CMK (cell line): ENCODE data around the gene BFAR.
"Not testable (repeated sequence)": the region's sequence is repeated elsewhere in the genome, so short reads cannot be mapped to it uniquely, and the experiment has no call there.

Source experiments
- DNase-seq: peaks from one replicate; pipeline ENCODE4 v3.0.0-alpha.2; 2010; ENCODE audit warnings: low read depth

BFAR gene

GRCh38 chr16:14632693-14633569 lies at the start of gene BFAR:
TSS of gene BFAR (plus strand) at chr16:14632951. CDS start at chr16:14644347, 11,396 bp downstream.
- peak; percentile 92 for DNase-seq

GRCh38 chr16:14585287-14585686 lies 47.5 kb upstream of the BFAR start:
- no peak for DNase-seq

DNA sequence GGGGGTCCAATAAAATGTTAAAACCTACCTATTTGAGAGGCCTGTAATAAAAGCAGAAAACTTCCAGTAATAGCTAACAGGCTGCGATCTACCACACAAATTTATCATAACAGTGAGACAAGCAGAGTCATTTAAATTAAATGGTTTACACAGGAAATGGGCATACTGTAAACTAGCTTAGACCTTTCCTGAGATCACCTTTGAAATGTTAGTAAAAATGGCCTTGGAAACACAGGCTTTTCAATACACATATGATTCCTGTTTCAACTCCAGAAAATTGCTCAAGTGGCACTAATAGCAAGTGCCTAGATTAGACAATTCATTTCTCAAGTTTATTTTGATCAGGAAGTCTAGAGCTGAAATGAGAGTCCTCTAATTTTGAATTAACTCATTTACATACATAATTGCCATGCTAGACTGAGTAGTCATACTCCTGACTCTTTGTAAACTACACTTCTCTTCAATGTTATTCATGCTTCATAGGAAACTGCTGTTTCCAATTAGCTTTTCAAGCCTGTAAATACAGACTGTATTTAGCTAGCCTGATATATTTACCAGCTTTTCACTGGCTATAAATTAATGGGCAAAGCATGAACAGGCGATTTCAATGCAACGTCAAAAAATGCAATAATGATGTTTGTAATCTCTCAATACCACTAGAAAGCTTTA lies 46.0 kb upstream of the BFAR start:
- DNase-seq: no peak

- peak; percentile 5 for DNase-seq
Observed at GRCh38 chr16:14600164-14600563, 32.6 kb upstream of the BFAR start.

- DNase-seq: no peak
Observed at GRCh38 chr16:14602443-14602963, 30.2 kb upstream of the BFAR start.

DNA sequence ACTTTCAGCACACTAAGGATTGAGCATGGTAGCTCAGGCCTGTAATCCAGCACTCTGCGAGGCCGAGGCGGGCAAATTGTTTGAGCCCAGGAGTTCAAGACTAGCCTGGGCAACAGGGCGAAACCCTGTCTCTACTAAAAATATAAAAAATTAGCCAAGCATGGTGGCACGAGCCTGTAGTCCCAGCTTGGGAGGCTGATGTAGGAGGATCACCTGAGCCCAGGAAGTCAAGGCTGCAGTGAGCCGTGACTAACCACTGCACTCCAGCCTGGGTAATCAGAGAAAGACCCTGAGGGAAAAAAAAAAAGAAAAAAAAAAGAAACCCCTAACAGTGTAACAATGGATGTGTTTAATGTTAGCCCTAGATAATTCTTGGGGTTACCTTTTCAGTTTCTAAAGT lies 26.6 kb upstream of the BFAR start:
- no peak for DNase-seq

DNA sequence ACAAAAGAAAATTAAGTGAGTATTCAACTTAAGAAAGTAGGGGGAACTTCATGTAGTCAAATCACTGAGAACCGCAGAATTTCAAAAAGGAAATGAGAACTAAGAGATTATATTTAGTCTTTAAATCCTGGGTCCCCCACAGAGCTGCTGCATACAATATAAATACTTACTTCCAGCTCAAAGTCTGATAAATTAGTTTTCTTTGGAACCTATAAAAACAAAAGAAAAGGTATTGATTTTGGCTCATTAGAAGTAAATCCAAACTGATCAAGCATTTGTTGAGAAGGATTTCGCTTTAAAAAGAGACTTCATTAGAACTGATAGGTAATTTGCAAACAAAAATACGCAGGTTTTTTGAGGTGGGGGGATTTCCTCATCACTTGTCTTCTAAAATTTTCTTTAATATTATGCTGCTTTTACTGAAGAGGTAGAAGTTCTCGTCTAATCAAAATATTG lies 24.6 kb upstream of the BFAR start:
- DNase-seq: no peak

GRCh38 chr16:14608604-14609003 lies 24.1 kb upstream of the BFAR start:
- DNase-seq: no peak

GRCh38 chr16:14609716-14610115 lies 23.0 kb upstream of the BFAR start:
- no peak for DNase-seq

DNA sequence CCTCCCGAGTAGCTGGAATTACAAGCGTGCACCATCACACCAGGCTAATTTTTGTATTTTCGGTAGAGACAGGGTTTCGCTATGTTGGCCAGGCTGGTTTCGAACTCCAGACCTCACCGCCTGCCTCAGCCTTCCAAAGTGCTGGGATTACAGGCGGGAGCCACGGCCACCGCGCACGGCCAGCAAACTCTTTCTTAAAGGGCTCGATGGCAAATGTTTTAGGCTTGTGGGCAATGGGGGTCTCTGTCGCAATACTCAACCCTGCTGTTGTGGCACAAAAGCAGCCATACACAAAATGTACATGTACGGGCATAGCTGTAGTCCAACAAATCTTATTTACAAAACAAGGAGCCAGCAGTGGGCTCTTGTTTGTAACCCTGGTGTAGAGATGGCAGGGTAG lies 21.1 kb upstream of the BFAR start:
- DNase-seq: no peak

DNA sequence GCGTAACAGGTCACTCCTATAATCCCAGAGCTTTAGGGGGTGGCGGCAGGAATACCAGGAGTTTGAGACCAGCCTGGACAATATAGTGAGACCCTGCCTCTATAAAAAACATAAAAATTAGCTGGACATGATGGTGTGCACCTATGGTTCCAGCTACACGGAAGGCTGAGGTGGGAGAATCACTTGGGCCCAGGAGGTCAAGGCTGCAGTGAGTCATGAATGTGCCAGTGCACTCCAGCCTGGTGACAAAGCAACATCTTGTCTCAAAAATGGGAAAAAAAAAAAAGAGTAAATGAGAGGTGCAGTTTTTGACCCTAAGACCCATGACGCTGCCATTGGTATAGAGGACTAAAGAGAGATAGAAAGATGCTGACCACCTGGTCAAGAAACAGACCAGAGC lies 18.8 kb upstream of the BFAR start:
- no peak for DNase-seq

DNA sequence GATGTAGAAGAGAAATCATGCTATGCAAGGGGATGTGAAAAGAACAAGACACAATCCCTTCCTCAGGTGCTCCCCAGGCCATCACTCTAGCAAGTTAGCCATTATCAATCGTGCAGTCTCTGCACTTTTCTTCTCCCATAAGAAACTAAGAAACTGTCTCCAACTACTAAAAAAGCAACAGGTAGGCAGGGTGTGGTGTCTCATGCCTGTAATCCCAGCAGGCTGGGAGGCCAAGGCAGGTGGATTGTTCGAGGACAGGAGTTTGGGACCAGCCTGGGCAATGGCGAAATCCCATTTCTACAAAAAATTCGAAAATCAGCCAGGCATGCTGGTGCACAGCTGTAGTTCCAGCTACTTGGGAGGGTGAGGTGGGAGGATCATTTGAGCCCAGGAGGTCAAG lies 16.5 kb upstream of the BFAR start:
- DNase-seq: no peak

DNA sequence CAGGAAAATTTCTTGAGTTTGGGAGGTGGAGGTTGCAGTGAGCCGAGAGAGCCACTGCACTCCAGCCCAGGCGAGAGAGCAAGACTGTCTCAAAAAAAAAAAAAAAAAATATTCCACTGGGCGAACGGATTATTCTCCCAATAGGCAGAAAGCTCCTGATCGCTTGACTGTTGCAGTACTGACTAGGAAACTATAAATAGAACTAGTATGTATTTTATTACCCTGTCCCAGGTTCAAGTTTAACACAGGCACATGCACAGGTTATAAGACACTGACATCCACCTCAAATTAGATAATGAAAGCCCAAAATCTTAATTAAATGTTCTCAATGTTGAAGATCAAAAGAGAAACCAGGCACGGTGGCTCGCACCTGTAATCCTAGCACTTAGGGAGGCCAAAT lies 14.2 kb upstream of the BFAR start:
- no peak for DNase-seq

GRCh38 chr16:14627078-14627477 lies 5.7 kb upstream of the BFAR start:
- DNase-seq: no peak

GRCh38 chr16:14628806-14629611 lies 3.7 kb upstream of the BFAR start:
- DNase-seq: no peak

- DNase-seq: no peak
Observed at GRCh38 chr16:14629612-14629918, 3.2 kb upstream of the BFAR start.

- peak; percentile 94 for DNase-seq
Observed at GRCh38 chr16:14629919-14630619, 2.7 kb upstream of the BFAR start, which contains the start of gene PARN. TSS of gene PARN (minus strand) at chr16:14630260. CDS start at chr16:14630125, 135 bp downstream.

- not testable (repeated sequence) for DNase-seq
Observed at GRCh38 chr16:14630620-14631330, 2.0 kb upstream of the BFAR start.

GRCh38 chr16:14634389-14634725 lies 1.6 kb downstream of the BFAR start:
- no peak for DNase-seq

- DNase-seq: no peak
Observed at GRCh38 chr16:14635395-14636165, 2.8 kb downstream of the BFAR start.
